Panc1 (cell line): ENCODE data around the gene CXorf49. TPM values are rescaled to one million over a fixed set of nuclear protein-coding genes. Genes with fewer than 3 reads are reported as not detected.
"Not testable (repeated sequence)": the region's sequence is repeated elsewhere in the genome, so short reads cannot be mapped to it uniquely, and the experiment has no call there.

ENCODE experiments used
- ATAC-seq: fragments of 200-7000 bp; cut with Tn5 transposase; 2 replicates; pipeline ENCODE4 v1.9.1; 2020; ENCODE audit warnings: mild to moderate bottlenecking, moderate library complexity
- Bru-seq: library from RNA; stranded (reverse); fragments of 400-500 nt; gene quantifications from one replicate; lab custom pipeline; 2021; lab: Mats Ljungman, UMichigan
- BruChase-seq, 2 experiments: library from RNA; stranded (reverse); fragments of 400-500 nt; gene quantifications; one replicate each; lab custom pipeline; 2021; lab: Mats Ljungman, UMichigan
- BruUV-seq: library from RNA; stranded (reverse); fragments of 400-500 nt; replicated peaks from 2 replicates; lab custom pipeline; 2021; lab: Mats Ljungman, UMichigan
- CTCF ChIA-PET: fragments of 300-600 bp; sonication (Branson Sonifier 250); formaldehyde crosslinking; loops from one replicate; lab custom pipeline; 2022; ENCODE audit warnings: antibody characterized with exemption; lab: Charles Lee
- POLR2A ChIA-PET: fragments of 300-600 bp; sonication (Branson Sonifier 250); formaldehyde crosslinking; loops from one replicate; lab custom pipeline; 2022; ENCODE audit warnings: antibody characterized with exemption; lab: Charles Lee
- DNase-seq: peaks from one replicate; pipeline ENCODE4 v3.0.0-alpha.2; 2010; ENCODE audit warnings: low read depth, low spot score
- H3K27ac ChIP-seq: 2 replicates; pipeline ENCODE4 v1.5.1; 2011; ENCODE audit warnings: mild to moderate bottlenecking, low read length, inconsistent platforms
- H3K27me3 ChIP-seq: fragments of 200-500 bp; sonication (Bioruptor generic); 2 replicates; pipeline ENCODE4 v1.6.0; 2014; ENCODE audit warnings: low read length, inconsistent platforms; ENCODE audit not compliant: control insufficient read depth, insufficient read depth
- H3K36me3 ChIP-seq: fragments of 200-500 bp; sonication (Bioruptor generic); 2 replicates; pipeline ENCODE4 v1.5.1; 2014; ENCODE audit warnings: inconsistent platforms, mild to moderate bottlenecking, low read length, moderate library complexity; ENCODE audit not compliant: control insufficient read depth, insufficient read depth
- H3K4me1 ChIP-seq: 2 replicates; pipeline ENCODE4 v1.5.1; 2011; ENCODE audit warnings: inconsistent platforms, mild to moderate bottlenecking, low read length, moderate library complexity; ENCODE audit not compliant: control insufficient read depth, insufficient read depth
- H3K4me3 ChIP-seq, 2 experiments: 2 replicates each; pipeline ENCODE4 v1.5.1; 2011 to 2012; ENCODE audit warnings: low read depth in 2 of 2, low read length in 2 of 2, mild to moderate bottlenecking in 2 of 2, inconsistent platforms in 1 of 2, moderate library complexity in 1 of 2
- H3K9me3 ChIP-seq: fragments of 200-500 bp; sonication (Bioruptor generic); 2 replicates; pipeline ENCODE4 v1.5.1; 2014; ENCODE audit warnings: low read depth, mild to moderate bottlenecking, inconsistent platforms, low read length, moderate library complexity; ENCODE audit not compliant: control insufficient read depth, insufficient read depth
- in situ Hi-C: cut with HindIII; loops from 2 replicates; pipeline ENCODE4 v1.10.0; 2016; ENCODE audit warnings: low sequenced_read_pairs, low pct_unique_long_range_greater_than_20kb
- intact Hi-C: fragments of 100-400 bp; cut with micrococcal nuclease; formaldehyde crosslinking; loops from one replicate; pipeline ENCODE4 v1.10.0; 2022; ENCODE audit not compliant: unreplicated experiment
- long read RNA-seq: library from polyadenylated mRNA; unstranded; transcript quantifications from one replicate; pipeline ENCODE4 v2.0.0, GENCODE V29; 2021; ENCODE audit not compliant: unreplicated experiment
- polyA plus RNA-seq: library from polyadenylated mRNA; unstranded; fragments of >200 nt; gene quantifications from one replicate; pipeline ENCODE4 v1.2.1, GENCODE V29; 2012; ENCODE audit warnings: missing spikeins; ENCODE audit not compliant: insufficient read length
- total RNA-seq: library from RNA; stranded (reverse); gene quantifications from one replicate; pipeline ENCODE4 v1.2.1, GENCODE V29; 2021; ENCODE audit not compliant: unreplicated experiment

Gene CXorf49
- total RNA-seq (not detected), Bru-seq, nascent RNA (not detected), BruChase-seq, experiment 1, labeled RNA remaining after a 2-hour chase (not detected), BruChase-seq, experiment 2, labeled RNA remaining after a 6-hour chase (not detected)
- not detected for polyA plus RNA-seq
- long read RNA-seq: 0 reads

GRCh38 chrX:71718185-71718584 is at the start of gene CXorf49:
CXorf49 (minus strand) TSS chrX:71718285; CDS start chrX:71718151, 134 bp downstream.
- H3K36me3 ChIP-seq, CTCF ChIA-PET, H3K27ac ChIP-seq, H3K9me3 ChIP-seq, ATAC-seq, intact Hi-C loops, POLR2A ChIA-PET, H3K27me3 ChIP-seq, BruUV-seq, H3K4me3 ChIP-seq, H3K4me1 ChIP-seq, DNase-seq, in situ Hi-C loops: not testable (repeated sequence)

GRCh38 chrX:71767134-71767533 is 49.0 kb upstream of the CXorf49 start:
- H3K36me3 ChIP-seq, H3K4me3 ChIP-seq, H3K4me1 ChIP-seq, POLR2A ChIA-PET, in situ Hi-C loops, DNase-seq, CTCF ChIA-PET, H3K27me3 ChIP-seq, intact Hi-C loops, H3K9me3 ChIP-seq, BruUV-seq, ATAC-seq, H3K27ac ChIP-seq: not testable (repeated sequence)

GRCh38 chrX:71765613-71766012 is 47.5 kb upstream of the CXorf49 start:
- ATAC-seq: peak; percentile 84
- POLR2A ChIA-PET: not testable (repeated sequence)

GRCh38 chrX:71764832-71765231 is 46.7 kb upstream of the CXorf49 start:
- H3K27ac ChIP-seq, H3K27me3 ChIP-seq, H3K4me1 ChIP-seq, POLR2A ChIA-PET, H3K9me3 ChIP-seq, in situ Hi-C loops, BruUV-seq, DNase-seq, H3K4me3 ChIP-seq, H3K36me3 ChIP-seq, ATAC-seq, intact Hi-C loops, CTCF ChIA-PET: not testable (repeated sequence)

More at GRCh38 chrX:71765613-71766012, 47.5 kb upstream of the CXorf49 start:
- H3K27me3 ChIP-seq, H3K4me3 ChIP-seq, H3K36me3 ChIP-seq, H3K27ac ChIP-seq, BruUV-seq, intact Hi-C loops, in situ Hi-C loops, CTCF ChIA-PET, H3K9me3 ChIP-seq, DNase-seq, H3K4me1 ChIP-seq: not testable (repeated sequence)

- ATAC-seq, POLR2A ChIA-PET, H3K4me1 ChIP-seq, H3K36me3 ChIP-seq, H3K4me3 ChIP-seq, BruUV-seq, CTCF ChIA-PET, H3K9me3 ChIP-seq, H3K27me3 ChIP-seq, H3K27ac ChIP-seq, intact Hi-C loops, DNase-seq, in situ Hi-C loops: not testable (repeated sequence)
Measured at GRCh38 chrX:71763049-71763448, 45.0 kb upstream of the CXorf49 start, which contains the start of gene CXorf49B. CXorf49B (plus strand) TSS chrX:71763349; CDS start chrX:71763424, 75 bp downstream.

GRCh38 chrX:71760688-71761281 is 42.7 kb upstream of the CXorf49 start:
- H3K36me3 ChIP-seq, intact Hi-C loops, H3K27ac ChIP-seq, POLR2A ChIA-PET, ATAC-seq, H3K4me3 ChIP-seq, H3K4me1 ChIP-seq, in situ Hi-C loops, H3K9me3 ChIP-seq, H3K27me3 ChIP-seq, DNase-seq, CTCF ChIA-PET, BruUV-seq: not testable (repeated sequence)

- CTCF ChIA-PET: not testable (repeated sequence)
Measured at GRCh38 chrX:71720289-71720886, 2.3 kb upstream of the CXorf49 start.

More at GRCh38 chrX:71720289-71720886, 2.3 kb upstream of the CXorf49 start:
- H3K4me1 ChIP-seq, H3K4me3 ChIP-seq, H3K27me3 ChIP-seq, POLR2A ChIA-PET, H3K9me3 ChIP-seq, H3K36me3 ChIP-seq, DNase-seq, ATAC-seq, intact Hi-C loops, H3K27ac ChIP-seq, in situ Hi-C loops, BruUV-seq: not testable (repeated sequence)
